ENCODE data around the gene SLC35F3.
"Not testable (repeated sequence)": the region's sequence is repeated elsewhere in the genome, so short reads cannot be mapped to it uniquely, and the experiment has no call there.

The SLC35F3 gene

GRCh38 chr1:234206651-234207284, 302.3 kb downstream of the SLC35F3 start:
- no peak for DNase-seq

GRCh38 chr1:234208351-234208750, 303.9 kb downstream of the SLC35F3 start:
- no peak for DNase-seq

GRCh38 chr1:234208791-234209190, 304.3 kb downstream of the SLC35F3 start:
- no peak for DNase-seq

- not testable (repeated sequence) for DNase-seq
These were observed 306.0 kb downstream of the SLC35F3 start for GRCh38 chr1:234210429-234210828.

- not testable (repeated sequence) for DNase-seq
These were observed 307.4 kb downstream of the SLC35F3 start for GRCh38 chr1:234211855-234212254.

- peak in 1 of 2 experiments; percentile 39 for DNase-seq
These were observed 308.5 kb downstream of the SLC35F3 start for GRCh38 chr1:234212764-234213657.

- no peak for DNase-seq
These were observed 309.2 kb downstream of the SLC35F3 start for GRCh38 chr1:234213658-234214128.

- DNase-seq: peak; percentile 43 to 55
These were observed 309.8 kb downstream of the SLC35F3 start for GRCh38 chr1:234214129-234214910.

GRCh38 chr1:234214911-234215892, 310.7 kb downstream of the SLC35F3 start:
- no peak for DNase-seq

GRCh38 chr1:234216116-234216703, 311.7 kb downstream of the SLC35F3 start:
- DNase-seq: no peak

- no peak for DNase-seq
These were observed 312.9 kb downstream of the SLC35F3 start for GRCh38 chr1:234217316-234217840.

GRCh38 chr1:234218078-234218477, 313.6 kb downstream of the SLC35F3 start:
- DNase-seq: no peak

GRCh38 chr1:234219711-234220110, 315.2 kb downstream of the SLC35F3 start:
- no peak for DNase-seq

- no peak for DNase-seq
These were observed 317.1 kb downstream of the SLC35F3 start for GRCh38 chr1:234221601-234222000.

- no peak for DNase-seq
These were observed 318.2 kb downstream of the SLC35F3 start for GRCh38 chr1:234222561-234223280.

- DNase-seq: no peak
These were observed 321.8 kb downstream of the SLC35F3 start for GRCh38 chr1:234226113-234226818.

- no peak for DNase-seq
These were observed 322.3 kb downstream of the SLC35F3 start for GRCh38 chr1:234226819-234227165.

- DNase-seq: no peak
These were observed 325.3 kb downstream of the SLC35F3 start for GRCh38 chr1:234229581-234230387.

GRCh38 chr1:234230414-234230862, 326.0 kb downstream of the SLC35F3 start:
- DNase-seq: no peak

All from activated T-cell treated with anti-CD3 and anti-CD28 coated beads, Interleukin-2, amount 50 U/mL, for 48 hours (primary cell).